ENCODE measurements around the gene CELSR2.

The CELSR2 gene

DNA sequence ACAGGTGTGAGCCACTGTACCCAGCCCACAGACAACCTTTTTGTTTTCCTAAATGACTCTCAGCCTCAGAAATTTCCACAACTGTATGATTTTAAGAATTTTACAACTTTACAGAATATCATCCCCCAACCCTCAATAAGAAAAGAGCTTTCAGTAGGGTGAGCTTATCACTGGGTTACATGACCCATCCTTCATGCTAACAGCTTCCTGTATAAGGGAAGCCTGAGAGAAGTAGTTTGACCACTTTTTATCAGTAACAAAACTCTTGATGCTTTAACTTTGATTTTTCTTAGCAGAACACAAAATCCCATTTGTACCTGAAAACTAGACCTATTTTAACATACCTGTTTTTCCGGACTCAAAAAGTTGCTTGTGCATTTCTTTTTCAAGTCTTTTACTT is 67.2 kb downstream of the CELSR2 start:
- no peaks in the 10 kb centered on the region for H3K9me3 ChIP-seq (ENCODE audit: control insufficient read depth in 1 of 2, low read length in 2 of 2)
- H3K4me1 ChIP-seq (ENCODE audit: control insufficient read depth in 1 of 2, insufficient read depth in 2 of 2, low read length in 2 of 2): peaks cover 0 to 6% of the 10 kb centered on the region in 2 donors
- H3K27me3 ChIP-seq (ENCODE audit: control insufficient read depth in 1 of 2, insufficient read depth in 2 of 2, low read length in 2 of 2): no peaks in the 10 kb centered on the region
- no peak overlapping the region for H3K27ac ChIP-seq (ENCODE audit: low read depth, low read length)
- H3K9ac ChIP-seq (ENCODE audit: low read depth in 1 of 2, low read length in 2 of 2): no peak overlapping the region
- H3K4me3 ChIP-seq (ENCODE audit: low read depth in 1 of 2, low read length in 2 of 2): no peak overlapping the region
- peaks cover 26 to 55% of the 10 kb centered on the region in 2 donors for H3K36me3 ChIP-seq (ENCODE audit: control insufficient read depth in 1 of 2, insufficient read depth in 2 of 2, low read length in 2 of 2)

DNA sequence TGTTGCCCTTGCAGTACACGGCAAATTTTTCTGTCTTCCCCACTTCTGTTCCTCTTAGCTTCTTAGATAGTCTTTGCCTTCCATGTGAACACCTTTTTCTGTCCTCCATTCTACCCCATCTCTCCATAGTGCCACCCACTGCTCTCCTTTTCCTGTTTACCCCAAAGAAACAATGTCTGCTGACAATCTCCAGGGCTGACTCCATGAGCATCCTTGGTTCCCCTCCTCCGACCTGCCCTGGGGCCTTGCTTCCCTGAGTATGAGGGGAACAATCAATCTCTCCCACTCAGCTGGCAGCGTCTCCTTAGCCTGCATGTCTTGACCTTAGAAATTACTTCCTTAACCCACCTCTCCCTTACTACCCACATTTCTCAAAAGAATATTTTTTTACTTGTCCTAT is 69.8 kb downstream of the CELSR2 start:
- Histone ChIP-seq H3K9ac (ENCODE audit: low read depth in 1 of 2, low read length in 2 of 2) (no peak overlapping the region), H3K27ac (ENCODE audit: low read depth, low read length) (no peak overlapping the region), H3K36me3 (ENCODE audit: control insufficient read depth in 1 of 2, insufficient read depth in 2 of 2, low read length in 2 of 2) (peaks cover 37 to 66% of the 10 kb centered on the region in 2 donors), H3K9me3 (ENCODE audit: control insufficient read depth in 1 of 2, low read length in 2 of 2) (no peaks in the 10 kb centered on the region), H3K4me1 (ENCODE audit: control insufficient read depth in 1 of 2, insufficient read depth in 2 of 2, low read length in 2 of 2) (no peaks in the 10 kb centered on the region), H3K27me3 (ENCODE audit: control insufficient read depth in 1 of 2, insufficient read depth in 2 of 2, low read length in 2 of 2) (no peaks in the 10 kb centered on the region), H3K4me3 (ENCODE audit: low read depth in 1 of 2, low read length in 2 of 2) (no peak overlapping the region)

DNA sequence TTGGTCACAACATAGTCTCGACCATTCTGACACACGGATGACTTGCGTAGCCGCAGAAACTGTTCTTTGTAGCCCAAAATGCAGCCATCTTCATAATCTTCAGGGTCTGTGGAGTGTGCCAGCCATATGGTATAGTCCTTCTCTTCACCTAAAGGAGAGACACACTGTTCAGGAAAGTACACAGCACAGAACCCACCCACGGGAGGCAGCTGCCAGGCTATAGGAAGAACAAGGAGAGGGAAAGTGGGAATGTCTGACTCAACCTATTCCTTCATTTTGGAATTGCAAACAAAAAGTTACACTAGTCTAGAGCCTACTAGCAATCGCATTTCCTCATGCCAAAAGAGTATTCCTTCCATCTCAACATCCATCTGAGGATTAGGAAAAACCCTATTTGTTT is 73.6 kb downstream of the CELSR2 start:
- Histone ChIP-seq H3K27me3 (ENCODE audit: control insufficient read depth in 1 of 2, insufficient read depth in 2 of 2, low read length in 2 of 2) (no peaks in the 10 kb centered on the region), H3K4me1 (ENCODE audit: control insufficient read depth in 1 of 2, insufficient read depth in 2 of 2, low read length in 2 of 2) (no peaks in the 10 kb centered on the region), H3K4me3 (ENCODE audit: low read depth in 1 of 2, low read length in 2 of 2) (no peak overlapping the region), H3K27ac (ENCODE audit: low read depth, low read length) (no peak overlapping the region), H3K9me3 (ENCODE audit: control insufficient read depth in 1 of 2, low read length in 2 of 2) (no peaks in the 10 kb centered on the region), H3K36me3 (ENCODE audit: control insufficient read depth in 1 of 2, insufficient read depth in 2 of 2, low read length in 2 of 2) (peaks cover 29 to 51% of the 10 kb centered on the region in 2 donors), H3K9ac (ENCODE audit: low read depth in 1 of 2, low read length in 2 of 2) (no peak overlapping the region)
